Hematopoietic multipotent progenitor cell treated with erythropoietin and hydrocortisone succinate and interleukin-3 and kit ligand, for 4 days (in vitro differentiated cells): ENCODE measurements around the gene SCUBE3.

ENCODE experiments used
- DNase-seq: peaks from one replicate; pipeline ENCODE4 v3.0.0-alpha.2; 2015

The SCUBE3 gene

DNA sequence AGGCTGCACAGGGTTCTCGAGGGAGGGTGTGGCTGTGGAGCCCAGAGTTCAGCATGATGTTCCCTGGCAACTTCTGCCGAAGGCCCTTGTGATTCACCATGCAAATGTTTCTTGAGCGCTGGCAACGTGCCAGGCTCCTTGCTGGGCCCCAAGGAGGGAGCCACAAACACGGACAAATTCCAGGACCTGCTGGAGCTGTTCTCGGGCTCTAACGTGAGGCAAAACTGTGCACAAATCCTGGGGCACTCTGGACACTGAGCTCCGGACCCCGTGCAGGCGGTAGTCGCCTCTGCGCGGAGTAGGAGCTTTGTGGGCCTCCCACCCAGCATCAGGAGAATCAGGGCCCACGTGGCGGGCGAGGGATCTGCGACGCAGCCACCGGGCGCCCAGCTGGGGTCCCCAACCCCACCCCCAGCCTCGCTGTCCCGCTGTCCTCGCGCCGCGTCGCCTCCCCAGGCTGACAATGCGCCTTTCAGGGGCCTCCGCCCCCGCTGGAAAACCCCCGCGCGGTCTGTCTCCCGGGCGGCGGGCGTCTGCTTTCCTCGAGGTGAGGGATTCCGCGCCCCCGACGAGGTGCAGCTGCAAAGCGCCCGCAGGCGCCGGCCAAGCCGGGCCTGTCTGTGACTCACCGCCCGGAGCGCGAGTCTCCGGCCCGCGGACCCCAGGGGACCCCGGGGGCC, 31.7 kb upstream of the SCUBE3 start:
- peak; percentile 21 for DNase-seq

GRCh38 chr6:35183281-35183680, 30.5 kb upstream of the SCUBE3 start:
- no peak for DNase-seq

DNA sequence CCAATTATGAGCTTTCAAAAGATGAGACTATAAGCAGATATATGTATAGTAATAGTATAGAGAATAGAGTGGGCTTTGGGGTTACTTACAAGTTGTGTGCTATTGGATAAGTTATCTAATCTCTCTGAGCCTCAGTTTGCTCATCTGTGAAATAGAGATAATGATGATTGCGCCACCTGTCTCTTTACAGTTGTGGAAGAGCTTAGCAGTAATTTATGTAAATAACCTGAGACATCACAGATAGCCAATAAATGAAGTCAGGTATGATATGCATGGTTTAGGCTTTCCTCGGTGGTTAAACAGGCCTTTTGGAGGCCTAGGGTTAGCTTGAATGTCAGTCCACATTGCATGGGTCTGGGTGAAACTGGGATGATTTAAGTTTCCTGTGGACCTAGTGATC, 29.8 kb upstream of the SCUBE3 start:
- peak; percentile 40 for DNase-seq

DNA sequence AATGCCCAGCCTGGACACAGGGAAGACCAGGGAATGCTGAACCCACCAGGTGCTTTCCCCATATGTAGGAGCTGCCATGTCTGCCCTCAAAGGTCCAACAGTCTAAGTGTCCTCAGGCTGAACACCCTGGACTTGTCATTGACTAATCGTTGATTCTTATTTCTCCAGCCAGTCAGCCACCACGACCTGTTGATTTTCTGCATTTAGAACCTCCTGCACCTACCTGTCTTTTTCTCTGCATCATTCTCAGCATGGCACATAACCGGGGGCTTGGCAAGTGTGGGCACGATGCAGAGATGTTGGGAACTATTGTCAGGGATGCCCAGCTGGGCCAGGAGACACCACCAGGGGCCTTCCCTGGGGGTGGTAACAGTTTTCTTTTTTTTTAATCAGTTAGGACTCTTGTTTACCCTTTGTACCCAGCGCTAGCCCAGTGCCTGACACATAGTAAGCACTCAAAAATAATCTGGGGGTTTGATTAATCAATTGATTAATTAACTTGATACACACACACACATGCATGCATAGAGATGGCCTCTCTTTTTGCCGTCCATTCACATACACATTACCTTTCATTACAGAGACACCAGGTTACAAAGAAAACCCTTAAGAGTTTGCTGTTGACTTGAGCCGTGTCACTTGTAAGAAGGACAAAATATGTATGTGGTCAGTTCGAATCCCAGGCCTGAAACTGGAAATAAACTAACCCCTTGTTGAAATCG, 29.0 kb upstream of the SCUBE3 start:
- DNase-seq: no peak

DNA sequence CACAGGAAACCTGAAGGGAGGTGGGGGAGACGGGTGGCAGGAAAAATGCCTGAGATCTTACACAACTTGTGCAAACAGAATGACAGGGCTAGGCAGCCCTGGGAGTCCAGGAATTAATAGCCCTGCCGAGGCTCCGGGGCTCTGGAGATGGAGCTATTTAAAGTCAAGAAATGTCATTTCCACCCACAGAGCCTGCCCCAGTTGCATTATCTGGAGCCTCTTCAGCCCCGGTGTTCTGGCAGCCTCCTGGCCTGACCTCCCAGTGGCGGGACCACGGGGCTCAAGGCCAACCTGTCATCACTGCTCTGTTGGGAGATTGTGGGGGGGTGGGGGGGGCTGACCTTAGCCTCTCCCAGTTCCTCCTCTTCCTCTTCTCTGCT, 28.5 kb upstream of the SCUBE3 start:
- DNase-seq: no peak

DNA sequence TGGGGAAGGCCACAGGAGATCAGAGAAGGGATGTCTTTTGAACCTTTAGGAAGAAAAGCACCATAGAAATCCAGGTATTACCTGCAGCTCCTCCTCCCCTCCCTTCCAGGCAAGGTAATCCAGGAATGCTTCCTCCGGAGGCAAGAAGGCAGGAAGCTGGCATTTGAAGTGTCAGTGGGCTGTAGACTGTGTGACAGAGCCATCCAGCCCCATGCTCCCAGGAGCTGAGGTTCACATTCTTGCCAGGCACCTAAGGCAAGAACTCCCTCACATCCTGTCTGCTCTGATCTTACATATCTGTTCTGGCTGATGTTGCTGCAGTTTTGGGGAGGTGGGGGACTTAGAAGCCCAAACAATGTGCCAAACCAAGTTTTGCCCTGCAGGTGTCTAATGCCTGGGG, 27.8 kb upstream of the SCUBE3 start:
- no peak for DNase-seq

DNA sequence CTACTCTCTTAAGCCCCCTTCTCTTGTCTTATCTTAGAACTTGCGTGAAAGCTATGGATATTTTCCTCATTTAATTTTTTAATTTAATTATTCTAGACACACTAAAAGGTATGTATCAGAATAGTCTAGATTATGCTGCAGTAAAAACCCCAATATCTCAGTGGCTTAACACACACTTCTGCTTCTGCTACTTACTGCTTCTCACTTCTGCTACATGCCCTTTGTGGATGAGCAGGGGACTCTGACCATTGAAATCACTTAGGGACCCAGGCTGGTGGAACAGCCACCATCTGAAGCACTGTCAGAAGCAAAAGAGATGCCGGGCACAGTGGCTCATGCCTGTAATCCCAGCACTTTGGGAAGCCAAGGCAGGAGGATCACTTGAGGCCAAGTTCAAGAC, 27.2 kb upstream of the SCUBE3 start:
- DNase-seq: no peak

DNA sequence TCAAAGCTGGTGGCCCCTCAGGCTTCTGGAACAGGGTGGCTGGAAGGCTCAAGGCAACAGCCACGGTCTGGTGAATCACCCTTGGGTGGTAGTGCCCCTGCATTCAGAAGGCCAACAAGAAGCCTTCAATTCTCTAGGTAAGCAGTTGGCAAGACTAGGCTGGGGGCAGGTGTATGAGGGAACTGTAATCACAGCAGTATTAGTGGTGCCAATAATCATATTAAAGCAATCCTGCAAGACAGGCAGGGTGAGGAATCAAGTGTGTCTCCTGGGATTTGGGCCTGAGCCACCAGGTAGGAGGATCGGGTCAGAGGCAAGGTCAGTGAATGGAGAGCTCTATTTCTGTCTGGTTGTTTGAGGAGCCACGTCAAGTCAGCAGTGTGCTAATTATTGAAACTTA, 24.9 kb upstream of the SCUBE3 start:
- DNase-seq: no peak

DNA sequence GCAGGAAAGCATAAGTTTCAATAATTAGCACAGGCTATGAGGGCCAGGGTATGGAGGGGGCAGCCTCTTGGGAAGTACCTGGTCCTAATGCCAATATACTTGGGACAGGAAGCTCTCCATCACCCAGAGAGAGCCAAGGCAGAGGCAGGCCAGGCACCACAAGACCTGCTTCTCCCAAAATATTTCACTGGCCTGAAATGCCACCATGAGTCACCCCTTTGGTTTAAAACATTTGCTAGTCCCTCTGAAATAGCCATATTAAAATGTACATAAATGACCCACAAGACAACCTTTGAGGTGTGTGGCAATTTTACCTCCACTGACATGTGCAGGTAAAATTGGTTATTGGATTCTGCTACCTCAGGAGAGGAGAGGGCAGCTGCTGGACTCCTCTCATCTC, 23.4 kb upstream of the SCUBE3 start:
- DNase-seq: no peak

DNA sequence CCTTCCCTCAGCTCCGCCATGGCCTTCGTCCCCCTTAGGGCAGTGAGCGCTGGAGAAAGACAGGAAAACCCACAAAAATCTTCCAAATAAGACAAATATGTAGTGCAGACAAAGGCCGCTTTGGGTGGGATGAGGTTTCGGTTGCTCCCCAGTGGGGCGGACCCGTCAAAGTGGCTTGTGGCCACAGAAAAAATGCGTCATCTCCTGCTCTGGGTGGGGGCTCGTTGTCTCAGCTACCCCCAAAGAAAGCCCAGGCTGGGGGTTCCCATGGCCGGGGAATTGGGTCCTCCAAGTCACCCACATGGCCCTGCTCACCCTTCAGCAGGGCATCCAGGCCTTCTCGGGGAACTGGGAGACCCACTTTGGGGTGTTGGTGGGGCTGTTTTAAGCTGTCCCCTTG, 21.9 kb upstream of the SCUBE3 start:
- no peak for DNase-seq

GRCh38 chr6:35192301-35192860, 21.4 kb upstream of the SCUBE3 start:
- no peak for DNase-seq

DNA sequence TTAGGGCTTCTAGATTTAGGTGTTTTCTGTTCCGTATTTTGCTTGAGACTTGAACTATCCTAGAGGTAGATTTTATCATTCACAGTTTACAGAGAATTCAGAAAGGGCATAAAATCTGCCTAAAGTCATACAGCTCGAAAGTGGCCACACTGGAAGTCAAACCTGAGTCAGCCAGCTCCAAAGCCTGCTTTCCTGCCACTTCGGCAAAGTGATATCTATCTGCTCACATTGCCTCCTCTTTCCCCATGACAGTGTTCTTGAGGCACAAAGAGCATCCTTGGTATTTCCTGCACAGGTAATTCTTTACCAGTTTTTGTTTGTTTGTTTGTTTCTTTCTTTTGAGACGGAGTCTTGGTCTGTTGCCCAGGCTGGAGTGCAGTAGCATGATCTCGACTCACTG, 19.4 kb upstream of the SCUBE3 start:
- DNase-seq: no peak

DNA sequence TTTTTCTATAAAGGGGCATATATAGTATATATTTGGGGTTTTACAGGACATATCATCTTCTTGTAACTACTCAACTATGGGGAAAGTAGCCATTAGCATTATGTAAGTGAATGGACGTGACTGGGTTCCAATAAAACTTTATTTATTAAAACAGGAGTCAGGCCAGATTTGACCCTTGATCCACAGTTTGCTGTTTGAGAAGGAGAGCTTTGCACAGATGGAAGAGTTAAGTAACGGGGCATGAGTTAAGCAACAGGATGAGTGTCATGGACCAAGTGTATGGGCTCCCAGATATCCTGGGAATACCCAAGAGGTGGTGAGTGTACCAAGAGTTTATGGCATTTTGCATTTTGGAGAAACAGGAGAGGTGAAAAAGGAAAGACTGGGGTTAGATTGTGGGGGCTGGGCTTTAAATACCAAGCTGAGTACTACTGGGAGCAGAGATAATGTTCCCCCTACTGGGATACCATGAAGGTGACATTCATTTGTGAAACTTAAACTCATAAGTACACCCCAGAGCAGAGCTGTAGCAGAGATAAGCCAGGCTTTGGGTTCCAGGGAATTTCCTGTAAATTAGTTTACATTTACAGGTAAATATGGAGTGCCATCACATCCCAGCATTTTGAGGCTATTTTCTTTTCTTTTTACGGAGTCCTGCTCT, 18.5 kb upstream of the SCUBE3 start:
- no peak for DNase-seq

DNA sequence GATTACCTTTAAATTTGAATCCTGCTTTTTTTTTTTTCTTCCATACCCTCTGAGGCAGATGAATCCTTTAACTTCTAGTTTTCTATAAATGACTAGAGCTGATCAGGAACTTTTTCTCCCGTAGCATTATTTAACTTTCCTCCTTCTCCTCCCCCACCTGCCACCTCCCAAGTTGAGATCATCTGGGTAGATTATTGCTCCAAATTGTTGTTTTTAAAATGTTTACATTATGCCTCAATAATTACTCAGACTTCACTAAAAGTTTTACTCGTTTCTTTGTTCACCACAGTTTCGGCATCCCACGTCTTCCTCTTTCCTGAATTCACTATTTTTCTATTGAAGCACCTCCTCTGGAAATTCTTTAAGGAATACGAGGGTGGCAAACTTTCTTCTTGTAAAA, 16.6 kb upstream of the SCUBE3 start:
- no peak for DNase-seq

DNA sequence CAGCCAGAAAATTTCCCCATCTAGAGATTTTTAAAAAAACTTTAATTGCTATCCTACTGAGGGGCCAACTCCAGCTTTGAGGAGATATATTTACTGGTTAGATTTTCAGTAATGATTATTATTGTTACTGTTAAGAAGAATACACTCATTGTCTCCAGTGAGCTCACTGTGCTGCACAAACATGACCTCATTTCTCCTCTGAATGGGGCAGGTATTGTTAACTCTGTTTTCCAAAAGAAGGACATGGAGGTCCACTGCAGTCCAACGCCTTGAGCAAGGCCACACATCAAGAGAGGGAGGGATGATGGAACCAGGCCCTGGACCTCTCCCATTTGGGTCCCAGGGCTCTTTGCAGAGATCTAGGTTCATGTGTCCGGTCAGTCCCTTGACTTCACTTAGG, 13.9 kb upstream of the SCUBE3 start:
- DNase-seq: no peak

DNA sequence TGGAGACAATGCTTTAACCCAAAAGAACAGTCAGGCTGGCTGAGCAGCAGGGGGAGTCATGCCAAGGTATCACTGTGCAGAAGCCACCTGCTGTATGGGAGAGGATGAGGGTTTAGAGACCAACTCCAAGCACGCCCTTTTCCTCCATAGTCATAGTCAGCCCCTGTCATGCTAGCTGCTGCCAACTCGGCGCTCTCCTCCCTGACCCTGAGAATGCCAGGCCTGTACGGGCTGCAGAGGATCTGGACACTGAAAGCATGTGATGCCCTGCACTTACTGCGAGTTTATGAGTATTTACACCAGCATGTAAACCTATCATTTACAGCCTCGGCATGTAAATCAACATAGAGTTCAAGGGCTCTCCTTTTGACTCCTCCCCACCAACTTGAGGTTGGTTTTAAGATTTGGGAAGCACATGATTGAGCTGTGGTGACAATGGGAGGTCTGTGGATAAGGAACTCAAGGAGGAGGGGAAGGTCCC, 11.7 kb upstream of the SCUBE3 start:
- no peak for DNase-seq

DNA sequence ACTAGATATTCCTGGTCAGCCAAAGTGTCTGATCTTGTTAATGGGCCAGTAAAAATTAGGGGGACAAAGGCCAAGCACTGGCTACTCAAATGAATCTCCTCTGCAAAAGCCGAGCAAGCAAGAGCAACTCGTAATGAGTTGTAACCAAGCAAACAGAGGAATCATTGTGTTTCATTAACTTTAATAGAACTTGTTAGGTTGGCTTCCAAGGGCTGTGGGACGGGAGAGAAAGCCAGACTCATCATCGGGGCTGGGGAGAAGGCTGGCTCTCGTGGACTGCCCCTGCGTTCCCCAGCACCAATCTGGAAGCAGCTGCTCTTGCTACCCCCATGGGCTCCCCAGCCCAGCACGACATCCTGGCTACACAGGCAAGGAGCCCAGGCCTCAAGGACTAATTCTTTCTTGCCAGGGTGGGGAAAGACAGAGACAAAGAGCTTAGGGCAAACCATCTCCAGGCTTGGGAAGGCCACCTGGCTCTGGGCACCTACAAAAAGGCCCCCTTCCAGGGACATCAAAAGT, 10.5 kb upstream of the SCUBE3 start:
- DNase-seq: no peak

DNA sequence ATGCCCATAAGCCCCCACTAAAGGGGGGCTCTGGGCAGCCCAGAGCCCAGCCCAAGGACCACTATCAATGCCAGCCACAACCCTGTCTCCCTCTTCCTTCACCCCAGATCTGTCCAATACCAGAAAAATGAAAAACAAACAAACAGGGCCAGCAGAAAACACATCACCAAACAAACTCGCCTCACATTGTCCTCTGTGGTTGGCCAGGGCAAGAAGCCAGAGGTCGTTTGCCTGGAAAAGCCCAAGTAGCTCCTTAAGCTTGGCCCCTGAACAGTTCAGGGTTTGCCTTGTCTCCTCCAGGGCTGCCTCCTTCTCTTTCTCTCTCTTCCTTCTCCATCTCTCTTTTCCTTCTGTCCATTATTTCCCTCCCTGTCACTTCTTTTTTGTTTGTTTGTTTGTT, 10.1 kb upstream of the SCUBE3 start:
- DNase-seq: no peak

- DNase-seq: no peak
Observed at GRCh38 chr6:35206346-35206745, 7.4 kb upstream of the SCUBE3 start.

DNA sequence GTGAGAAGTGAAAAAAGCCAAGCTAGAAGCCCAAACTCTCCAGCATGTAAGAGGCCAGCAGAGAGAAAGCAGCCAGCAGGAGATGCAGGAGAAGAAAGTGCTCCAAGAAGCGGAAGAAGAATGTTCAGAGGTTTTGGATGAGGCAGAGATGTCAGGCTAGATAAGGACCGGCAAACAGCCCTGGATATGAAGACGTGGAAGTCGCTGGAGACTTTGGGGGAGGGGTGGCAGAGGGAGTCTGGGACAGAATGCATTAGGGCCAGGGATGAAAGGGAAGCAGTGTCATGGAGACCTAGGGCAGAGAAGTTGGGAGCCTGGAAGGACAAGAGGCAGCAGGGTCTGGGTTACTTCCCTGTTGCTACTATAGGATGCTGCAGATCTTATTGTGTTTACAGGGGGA, 5.3 kb upstream of the SCUBE3 start:
- DNase-seq: no peak

- no peak for DNase-seq
Observed at GRCh38 chr6:35209081-35209480, 4.7 kb upstream of the SCUBE3 start.

- DNase-seq: peak; percentile 54
Observed at GRCh38 chr6:35209622-35210247, 4.0 kb upstream of the SCUBE3 start.

DNA sequence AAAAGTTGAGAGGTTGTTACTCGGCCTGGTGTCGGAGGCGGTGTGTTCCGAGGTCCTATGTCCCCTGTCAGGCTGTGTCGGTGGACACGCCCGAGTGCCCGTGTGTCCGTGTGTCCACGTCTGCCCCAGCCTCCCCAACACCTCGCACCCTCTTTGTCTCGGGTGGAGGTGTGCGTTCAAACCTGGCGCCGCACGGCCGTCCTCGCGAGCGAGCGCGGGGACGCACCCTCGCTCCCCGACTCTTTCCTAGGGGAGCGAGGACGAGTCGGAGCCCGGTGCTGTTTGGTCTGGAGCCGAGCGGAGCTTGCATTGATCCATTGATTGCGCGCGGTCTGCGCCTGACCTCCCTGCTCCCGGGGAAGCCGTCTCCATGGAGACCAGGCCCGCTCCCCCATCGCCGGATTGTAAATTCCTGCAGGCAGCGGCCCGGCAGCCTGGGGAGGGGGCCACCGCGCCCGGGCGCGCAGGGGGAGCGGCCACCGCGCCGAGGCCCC, 411 bp upstream of the SCUBE3 start:
- no peak for DNase-seq
